Forelimb muscle (tissue), 1 donor: ENCODE data around the gene KRTAP4-5. TPM values are rescaled to one million over a fixed set of nuclear protein-coding genes. Genes with fewer than 3 reads are reported as not detected.
"Not testable (repeated sequence)": the region's sequence is repeated elsewhere in the genome, so short reads cannot be mapped to it uniquely, and the experiment has no call there.

Experiments used
- DNase-seq: peaks from one replicate; pipeline ENCODE4 v3.0.0-alpha.2; 2013; ENCODE audit warnings: low read depth
- polyA plus RNA-seq: library from polyadenylated mRNA; unstranded; fragments of 120-200 nt; gene quantifications from one replicate; pipeline ENCODE4 v1.2.1, GENCODE V29; 2013; ENCODE audit not compliant: insufficient read length

The KRTAP4-5 gene
- polyA plus RNA-seq, 1 donor, result not detected

DNA sequence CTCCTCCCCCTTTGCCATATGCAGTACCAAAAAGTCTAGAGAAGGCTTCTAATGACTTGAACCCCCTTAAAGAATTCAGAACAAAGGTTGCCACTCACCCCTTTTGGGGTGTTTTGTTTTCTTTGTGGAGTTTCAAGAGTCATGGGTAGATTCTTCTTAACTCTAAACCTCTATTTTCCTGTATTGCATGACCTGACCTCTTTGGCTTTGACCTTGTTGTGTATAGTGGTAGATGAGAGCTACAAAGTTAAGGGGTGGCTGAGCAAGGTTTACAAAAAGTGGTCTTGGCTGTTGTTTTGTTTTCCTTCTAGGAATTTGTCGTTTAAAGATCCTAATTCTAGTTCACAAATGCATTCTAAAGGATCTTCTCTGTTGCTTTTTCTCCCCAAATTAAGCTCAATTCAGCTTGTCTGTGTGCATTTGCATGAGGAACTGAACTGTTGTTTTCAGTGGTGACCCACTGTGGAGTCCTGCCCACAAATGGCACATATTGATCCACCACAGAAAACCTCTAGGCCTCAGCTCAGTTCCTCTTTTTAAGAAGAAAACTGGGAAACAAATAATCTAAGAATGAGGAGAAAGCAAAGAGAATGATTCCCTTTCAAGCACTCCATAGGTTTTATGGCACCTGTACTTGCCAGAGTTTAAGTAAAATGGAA, 40.8 kb downstream of the KRTAP4-5 start:
- not testable (repeated sequence) for DNase-seq

DNA sequence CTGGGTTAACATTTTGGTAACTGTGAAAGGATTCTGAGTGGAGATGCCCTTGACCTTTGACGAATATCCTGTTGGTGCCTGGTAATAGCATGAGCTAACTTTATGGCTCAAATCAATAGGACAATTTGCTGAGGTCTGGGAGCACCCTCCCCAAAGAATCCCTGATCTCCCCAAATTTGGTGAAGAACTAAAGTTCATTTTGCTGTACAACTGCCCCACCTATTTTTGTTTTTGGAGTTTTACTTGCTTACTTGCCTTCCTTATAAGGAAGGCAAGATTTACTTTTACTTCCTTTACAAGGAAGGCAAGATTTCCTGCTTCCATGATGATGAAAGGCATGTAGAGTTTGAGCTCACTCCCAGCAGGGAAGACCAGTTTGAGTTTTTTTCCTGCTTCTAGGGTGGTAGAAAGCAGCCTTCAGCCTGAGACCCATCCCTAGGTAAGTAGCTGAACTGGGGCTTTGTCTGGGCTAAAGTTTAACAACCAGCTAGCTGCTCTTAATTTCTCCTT, 41.6 kb downstream of the KRTAP4-5 start:
- DNase-seq, result no peak

DNA sequence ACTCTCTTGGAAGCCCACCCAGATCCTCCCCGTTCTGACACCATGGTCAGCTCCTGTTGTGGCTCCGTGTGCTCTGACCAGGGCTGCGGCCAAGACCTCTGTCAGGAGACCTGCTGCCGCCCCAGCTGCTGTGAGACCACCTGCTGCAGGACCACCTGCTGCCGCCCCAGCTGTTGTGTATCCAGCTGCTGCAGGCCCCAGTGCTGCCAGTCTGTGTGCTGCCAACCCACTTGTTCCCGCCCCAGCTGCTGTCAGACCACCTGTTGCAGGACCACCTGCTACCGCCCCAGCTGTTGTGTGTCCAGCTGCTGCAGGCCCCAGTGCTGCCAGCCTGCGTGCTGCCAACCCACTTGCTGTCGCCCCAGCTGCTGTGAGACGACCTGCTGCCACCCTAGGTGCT, 44.3 kb downstream of the KRTAP4-5 start, which contains the start of gene KRTAP4-9:
TSS of gene KRTAP4-9 (plus strand) at position 43 of the 400 bp plus-strand sequence. CDS start at position 43, 0 bp downstream.
- DNase-seq, result not testable (repeated sequence)

GRCh38 chr17:41104386-41105038, 45.1 kb downstream of the KRTAP4-5 start:
- not testable (repeated sequence) for DNase-seq

- no peak for DNase-seq
These were observed 45.7 kb downstream of the KRTAP4-5 start for GRCh38 chr17:41103896-41104295.

- DNase-seq, result no peak
These were observed 47.9 kb downstream of the KRTAP4-5 start, which contains the start of gene KRTAP4-16 for GRCh38 chr17:41101586-41102259. Gene KRTAP4-16, minus strand, starts transcription at chr17:41102209. Its CDS starts 0 bp downstream, at chr17:41102209.

DNA sequence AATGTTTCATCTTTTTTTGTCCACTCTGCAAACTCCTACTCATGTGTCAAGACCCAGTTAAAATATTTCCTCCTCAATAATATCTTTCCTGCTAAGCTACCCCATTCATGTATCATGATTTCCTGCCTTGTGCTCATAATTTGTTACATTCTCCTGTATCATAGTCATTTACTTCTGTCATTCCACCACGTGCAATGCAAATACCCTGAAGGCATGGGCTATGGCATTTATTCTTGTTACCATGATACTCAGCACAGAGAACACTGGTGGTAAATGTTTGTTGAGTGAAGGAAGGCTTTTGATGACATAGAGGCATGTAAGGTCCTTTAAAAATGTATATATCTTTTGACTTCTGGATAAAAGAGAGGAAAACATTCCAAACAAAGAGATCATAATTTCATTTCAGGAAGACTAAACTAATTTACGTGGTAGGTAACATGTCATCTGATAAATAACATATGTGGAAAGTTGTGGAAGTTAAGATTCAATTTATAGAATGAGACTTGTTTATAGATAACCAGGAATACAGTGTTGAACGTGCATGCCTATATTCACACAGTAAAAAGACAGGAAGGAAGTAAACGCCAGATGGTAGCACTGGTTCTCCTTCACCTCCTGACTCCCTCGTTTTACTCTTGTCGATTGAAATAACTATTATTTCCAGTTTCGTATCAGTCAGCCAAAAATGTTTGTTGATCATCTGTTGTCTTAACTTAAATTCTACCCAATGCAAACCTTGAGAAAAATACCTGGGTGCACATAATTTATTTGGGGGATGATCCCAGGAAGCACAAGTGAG, 49.7 kb downstream of the KRTAP4-5 start:
- DNase-seq, result not testable (repeated sequence)

Other genes with a start within 250 kb of the KRTAP4-5 start
- 0.19 TPM for gene KRT23, start 212.2 kb downstream of the KRTAP4-5 start, polyA plus RNA-seq
- 7.2 TPM for gene KRT39, start 182.9 kb downstream of the KRTAP4-5 start, polyA plus RNA-seq
- 10.9 TPM for gene KRT40, start 165.5 kb downstream of the KRTAP4-5 start, polyA plus RNA-seq
- not detected for gene KRTAP3-3, start 155.7 kb downstream of the KRTAP4-5 start, polyA plus RNA-seq
- gene KRTAP3-2, start 149.9 kb downstream of the KRTAP4-5 start, polyA plus RNA-seq, result 0.52 TPM
- gene KRTAP3-1, start 140.7 kb downstream of the KRTAP4-5 start, polyA plus RNA-seq, result not detected
- not detected for gene KRTAP1-5, start 122.6 kb downstream of the KRTAP4-5 start, polyA plus RNA-seq
- not detected for gene KRTAP1-4, start 119.6 kb downstream of the KRTAP4-5 start, polyA plus RNA-seq
- gene KRTAP1-3, start 115.0 kb downstream of the KRTAP4-5 start, polyA plus RNA-seq, result not detected
- gene KRTAP1-1, start 108.4 kb downstream of the KRTAP4-5 start, polyA plus RNA-seq, result not detected
- gene KRTAP2-1, start 102.5 kb downstream of the KRTAP4-5 start, polyA plus RNA-seq, result not detected
- not detected for gene KRTAP2-2, start 94.6 kb downstream of the KRTAP4-5 start, polyA plus RNA-seq
- gene KRTAP2-3, start 89.7 kb downstream of the KRTAP4-5 start, polyA plus RNA-seq, result not detected
- gene KRTAP2-4, start 83.9 kb downstream of the KRTAP4-5 start, polyA plus RNA-seq, result not detected
- gene KRTAP4-7, start 65.7 kb downstream of the KRTAP4-5 start, polyA plus RNA-seq, result not detected
- not detected for gene KRTAP4-8, start 51.7 kb downstream of the KRTAP4-5 start, polyA plus RNA-seq
- gene KRTAP4-16, start 47.6 kb downstream of the KRTAP4-5 start, polyA plus RNA-seq, result not detected
- not detected for gene KRTAP4-9, start 44.4 kb downstream of the KRTAP4-5 start, polyA plus RNA-seq
- gene KRTAP4-11, start 31.5 kb downstream of the KRTAP4-5 start, polyA plus RNA-seq, result not detected
- gene KRTAP4-12, start 25.6 kb downstream of the KRTAP4-5 start, polyA plus RNA-seq, result not detected
- not detected for gene KRTAP4-6, start 9.3 kb downstream of the KRTAP4-5 start, polyA plus RNA-seq
- gene KRTAP4-4, start 10.9 kb upstream of the KRTAP4-5 start, polyA plus RNA-seq, result not detected
- gene KRTAP4-3, start 18.4 kb upstream of the KRTAP4-5 start, polyA plus RNA-seq, result not detected
- not detected for gene KRTAP4-2, start 28.4 kb upstream of the KRTAP4-5 start, polyA plus RNA-seq
- gene KRTAP4-1, start 35.1 kb upstream of the KRTAP4-5 start, polyA plus RNA-seq, result not detected
- gene KRTAP9-1, start 40.1 kb upstream of the KRTAP4-5 start, polyA plus RNA-seq, result not detected
- not detected for gene KRTAP9-2, start 76.8 kb upstream of the KRTAP4-5 start, polyA plus RNA-seq
- not detected for gene KRTAP9-3, start 82.6 kb upstream of the KRTAP4-5 start, polyA plus RNA-seq
- gene KRTAP9-8, start 88.2 kb upstream of the KRTAP4-5 start, polyA plus RNA-seq, result not detected
- gene KRTAP9-4, start 99.9 kb upstream of the KRTAP4-5 start, polyA plus RNA-seq, result not detected
- not detected for gene KRTAP9-9, start 105.6 kb upstream of the KRTAP4-5 start, polyA plus RNA-seq
- gene KRTAP9-6, start 115.6 kb upstream of the KRTAP4-5 start, polyA plus RNA-seq, result 0.22 TPM
- not detected for gene KRTAP9-7, start 125.9 kb upstream of the KRTAP4-5 start, polyA plus RNA-seq
- gene KRTAP29-1, start 153.0 kb upstream of the KRTAP4-5 start, polyA plus RNA-seq, result not detected
- not detected for gene KRTAP16-1, start 159.5 kb upstream of the KRTAP4-5 start, polyA plus RNA-seq
- not detected for gene KRTAP17-1, start 165.9 kb upstream of the KRTAP4-5 start, polyA plus RNA-seq
- not detected for gene KRT33A, start 201.0 kb upstream of the KRTAP4-5 start, polyA plus RNA-seq
- not detected for gene KRT33B, start 220.0 kb upstream of the KRTAP4-5 start, polyA plus RNA-seq
- not detected for gene KRT34, start 232.5 kb upstream of the KRTAP4-5 start, polyA plus RNA-seq
- 5.9 TPM for gene KRT31, start 247.8 kb upstream of the KRTAP4-5 start, polyA plus RNA-seq